Ramos (cell line): ENCODE results near the gene CREB3L2.
"Not testable (repeated sequence)": the region's sequence is repeated elsewhere in the genome, so short reads cannot be mapped to it uniquely, and the experiment has no call there.

Experiments
- in situ Hi-C: fragments of 300-500 bp; cut with MboI; formaldehyde crosslinking; loops from one replicate; pipeline ENCODE4 v1.14.3; 2022; ENCODE audit warnings: low sequenced_read_pairs; ENCODE audit not compliant: unreplicated experiment

Gene CREB3L2

DNA sequence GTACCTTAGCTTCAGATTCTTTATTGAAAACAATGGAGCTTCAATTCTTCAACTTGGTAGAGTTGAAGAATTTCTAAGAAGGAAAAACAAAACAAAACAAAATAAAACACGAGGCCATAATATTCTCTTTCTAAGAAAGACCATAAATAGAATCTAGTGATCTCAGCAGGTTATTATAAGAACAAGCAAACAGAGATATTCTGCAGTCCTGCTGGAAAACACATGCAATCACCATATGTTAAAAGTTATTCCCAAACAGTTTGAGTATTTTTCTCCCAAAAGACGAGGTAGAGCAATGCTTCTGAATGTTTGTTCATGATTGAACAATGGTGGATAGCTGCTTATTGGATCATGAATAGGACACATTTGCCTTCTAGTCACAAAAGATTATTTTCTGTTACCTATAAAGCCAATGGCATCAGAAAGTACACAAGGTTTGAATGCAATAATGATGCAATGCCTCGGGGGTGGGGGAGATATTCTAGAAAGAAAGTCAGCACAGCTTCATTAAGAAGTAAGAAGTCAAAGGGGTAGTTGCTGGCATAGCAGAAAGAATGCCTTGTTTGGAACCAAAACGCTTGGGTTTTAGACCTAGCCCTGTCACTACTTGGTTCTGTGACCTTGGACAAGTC lies 59.3 kb downstream of the CREB3L2 start:
- in situ Hi-C loops = no loop called here

DNA sequence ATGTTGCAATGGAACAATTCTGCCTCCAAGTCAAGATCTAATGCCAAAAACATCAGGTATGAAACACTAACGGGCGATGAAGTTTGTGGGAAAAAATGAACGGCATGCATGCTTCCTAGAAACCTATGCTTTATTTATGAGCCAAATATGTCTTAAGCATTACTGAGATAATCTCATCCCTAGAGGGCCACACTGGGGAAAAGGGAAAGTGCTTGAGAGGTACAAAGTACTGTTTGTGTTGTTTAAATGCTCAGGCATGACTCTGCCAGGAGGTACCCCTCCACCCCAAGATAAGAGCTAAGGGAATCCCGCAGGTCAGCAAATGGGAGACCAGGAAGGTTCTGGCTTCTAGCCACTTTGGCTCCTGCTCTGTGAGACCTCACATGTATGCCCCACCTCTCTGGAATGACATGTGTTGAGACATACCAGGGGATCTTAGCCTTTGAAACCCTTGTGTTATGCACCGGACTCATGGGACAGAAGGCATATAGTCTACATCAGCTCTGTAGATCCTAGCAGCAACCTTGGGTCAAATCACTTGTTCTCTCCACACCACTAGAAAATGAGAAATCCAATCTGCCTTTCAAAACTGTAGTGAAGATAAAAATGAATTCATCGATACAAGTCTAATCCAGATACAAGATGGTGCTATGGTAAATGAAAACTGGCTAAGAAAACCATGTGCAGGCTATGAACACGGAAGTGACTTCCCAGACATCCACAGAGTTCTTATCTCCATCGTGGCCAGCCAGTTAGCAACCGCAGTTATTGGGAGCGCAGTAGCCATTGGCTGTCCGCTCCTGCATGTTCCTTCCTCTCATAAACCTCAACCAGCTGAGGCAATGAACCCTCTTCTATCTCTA lies 61.0 kb downstream of the CREB3L2 start:
- in situ Hi-C loops = no loop called here

DNA sequence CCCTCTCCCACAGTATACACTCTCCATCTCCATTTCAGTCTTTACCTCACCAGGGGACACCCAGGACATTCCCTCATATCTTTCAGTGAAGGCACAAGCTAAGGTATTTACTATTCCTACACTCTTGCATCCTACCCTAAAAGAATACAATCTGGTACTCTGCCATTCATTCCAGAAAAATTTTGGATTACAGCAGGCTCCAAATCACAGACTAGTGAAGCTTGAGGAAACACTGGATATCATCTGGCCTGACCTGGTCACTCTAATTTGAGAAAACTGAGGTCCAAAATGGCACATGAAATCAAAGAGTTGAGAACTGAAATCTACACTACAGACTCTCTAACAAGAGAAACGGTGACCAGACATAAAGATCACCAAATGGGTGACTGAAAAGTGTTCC lies 61.7 kb downstream of the CREB3L2 start:
- in situ Hi-C loops = no loop called here

DNA sequence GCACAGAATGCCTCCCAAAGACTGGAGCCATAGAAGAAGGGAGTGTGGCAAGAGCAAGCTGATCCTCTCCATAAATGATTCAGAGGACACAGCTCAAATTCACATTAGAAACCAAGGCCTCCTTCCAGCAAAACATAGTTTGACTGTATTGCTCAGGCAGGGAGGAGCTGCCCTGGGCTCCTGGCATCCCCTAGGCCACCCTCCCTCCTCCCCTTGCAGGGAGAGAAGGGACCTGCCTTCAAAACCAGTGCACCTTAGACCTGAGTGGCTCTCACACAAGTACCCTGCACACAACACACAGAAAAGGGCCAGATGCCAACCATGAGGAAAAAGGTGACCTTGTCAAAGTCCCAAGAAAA lies 64.7 kb downstream of the CREB3L2 start:
- in situ Hi-C loops = no loop called here

DNA sequence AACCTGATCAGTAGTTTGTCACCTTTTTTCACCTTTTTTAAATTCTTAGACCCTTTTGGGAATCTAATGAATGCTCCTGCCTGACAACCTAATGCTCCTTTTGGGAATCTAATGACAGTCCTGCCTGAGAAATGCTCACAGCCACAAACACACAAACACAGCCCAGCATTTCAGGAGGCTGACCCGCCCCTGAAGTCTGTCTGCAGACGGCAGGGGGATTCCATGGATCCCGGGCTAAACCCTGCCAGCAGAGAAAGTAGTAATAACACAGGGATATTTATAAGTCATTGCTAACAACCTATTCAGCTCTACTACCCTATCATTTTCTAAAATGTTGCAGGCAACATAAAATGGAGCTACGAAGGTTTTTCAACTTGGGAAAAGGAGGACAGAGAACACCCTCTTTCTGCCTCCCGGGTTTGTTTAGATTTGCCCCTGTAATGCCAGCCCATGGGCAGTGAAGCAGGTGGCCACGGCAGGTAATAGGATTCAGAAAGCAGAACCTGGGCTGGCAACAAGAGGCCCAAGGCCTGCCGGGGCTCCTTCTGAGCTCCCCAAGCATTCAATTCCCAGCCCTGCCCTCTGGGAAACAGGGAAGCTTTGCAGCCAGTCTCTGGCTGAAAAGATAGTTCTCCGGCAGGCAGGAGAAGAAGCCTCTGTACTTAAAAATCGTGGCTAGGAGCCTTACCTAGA lies 65.2 kb downstream of the CREB3L2 start:
- in situ Hi-C loops = no loop called here

DNA sequence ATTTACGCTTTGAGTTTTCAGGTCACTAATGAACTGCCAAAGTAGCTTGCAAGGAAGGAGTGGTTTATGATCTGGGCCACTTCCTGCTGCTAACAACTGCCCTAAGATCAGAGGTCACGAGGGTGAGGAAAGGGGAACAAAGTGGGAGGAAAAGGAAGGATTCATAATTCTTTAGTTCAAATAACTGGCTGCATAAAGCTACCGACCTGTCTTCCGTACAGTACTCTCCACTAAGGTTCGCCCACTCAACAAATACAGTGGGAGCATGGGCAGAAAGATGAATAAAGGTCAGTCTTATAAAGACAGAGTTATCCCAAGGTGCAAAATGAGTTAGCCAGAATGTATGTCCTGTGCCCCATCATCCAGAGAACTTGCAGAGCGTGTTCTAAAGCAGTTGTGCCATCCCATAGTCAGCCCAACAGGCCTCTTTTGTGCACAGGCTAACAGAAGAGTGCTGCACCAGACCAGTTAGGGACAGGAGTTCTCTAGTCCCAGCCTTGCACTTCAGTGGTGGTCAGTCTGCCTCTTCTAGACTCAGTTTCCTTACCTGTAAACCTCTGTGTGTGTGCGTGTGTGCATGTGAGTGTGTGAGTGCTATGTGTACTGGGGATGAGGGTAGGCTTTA lies 65.9 kb downstream of the CREB3L2 start:
- in situ Hi-C loops = no loop called here

DNA sequence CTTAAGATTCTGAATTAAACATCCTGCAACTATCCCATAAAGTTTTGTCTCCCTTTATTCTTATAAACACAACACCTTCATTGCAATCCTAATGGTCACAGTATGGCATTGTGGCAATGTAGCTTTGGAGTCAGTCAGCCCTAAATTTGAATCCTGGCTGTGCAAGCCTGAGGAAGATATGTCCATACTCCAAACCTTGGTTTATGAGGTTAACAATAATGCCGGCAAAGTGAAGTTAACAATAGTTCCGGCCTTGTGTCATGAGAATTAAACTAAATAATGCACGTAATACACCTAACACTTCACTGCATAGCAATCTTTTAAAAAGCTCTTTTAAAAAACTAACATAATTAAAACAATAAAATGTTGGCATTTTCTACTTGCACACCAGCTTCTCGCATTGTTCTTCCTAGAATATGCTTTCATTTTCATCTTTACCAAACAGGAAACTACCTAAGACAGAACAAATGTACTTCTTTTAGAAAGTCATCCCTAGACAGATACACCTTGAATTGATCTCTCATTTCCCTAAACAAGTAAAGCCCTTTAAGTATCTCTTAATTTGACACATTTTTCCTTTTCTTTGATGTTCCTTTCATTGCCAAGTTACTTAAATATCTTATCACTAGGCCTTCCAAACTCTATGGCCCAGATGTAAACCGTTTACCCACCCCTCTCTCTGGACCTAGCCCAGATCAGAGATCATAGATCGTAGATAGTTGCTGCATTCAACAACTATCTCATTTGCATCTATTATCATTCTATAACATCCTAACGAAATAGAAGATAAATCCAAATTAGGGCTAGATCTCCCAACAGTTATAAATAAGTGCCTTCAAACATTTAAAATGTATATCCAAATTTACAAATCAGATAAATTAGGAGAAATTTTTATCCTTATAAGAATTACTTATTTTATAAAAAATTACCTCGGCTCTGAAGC lies 66.7 kb downstream of the CREB3L2 start:
- in situ Hi-C loops = no loop called here

DNA sequence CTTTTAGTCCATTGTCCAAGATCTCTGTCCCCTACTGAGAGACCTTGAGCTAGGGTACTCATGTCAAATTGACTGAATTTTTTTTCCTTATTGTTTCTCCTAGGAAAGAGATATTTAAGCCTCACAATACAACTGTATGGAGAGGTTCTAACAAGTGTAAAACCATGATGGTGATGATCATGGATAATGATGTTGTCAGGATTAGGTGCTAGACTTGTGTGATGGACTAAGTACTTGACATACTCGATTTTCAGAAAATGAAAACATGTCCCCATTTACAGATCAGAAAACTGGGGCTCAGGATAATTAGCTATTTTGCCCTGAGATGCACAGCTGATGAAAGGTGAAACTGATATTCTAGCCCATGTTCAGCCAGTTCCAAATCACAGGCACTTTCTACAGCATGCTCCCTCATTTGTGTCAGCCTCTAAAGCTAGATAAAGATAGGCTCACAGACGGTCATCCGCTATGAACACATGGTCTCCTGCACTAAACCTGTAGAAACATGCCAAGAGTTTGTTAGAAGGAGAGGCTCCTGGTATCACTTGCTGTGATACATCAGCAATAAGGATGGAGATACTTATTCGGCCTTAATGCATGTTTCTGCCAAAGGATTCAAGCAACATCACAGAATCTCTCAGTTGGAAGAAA lies 67.6 kb downstream of the CREB3L2 start:
- in situ Hi-C loops = no loop called here

DNA sequence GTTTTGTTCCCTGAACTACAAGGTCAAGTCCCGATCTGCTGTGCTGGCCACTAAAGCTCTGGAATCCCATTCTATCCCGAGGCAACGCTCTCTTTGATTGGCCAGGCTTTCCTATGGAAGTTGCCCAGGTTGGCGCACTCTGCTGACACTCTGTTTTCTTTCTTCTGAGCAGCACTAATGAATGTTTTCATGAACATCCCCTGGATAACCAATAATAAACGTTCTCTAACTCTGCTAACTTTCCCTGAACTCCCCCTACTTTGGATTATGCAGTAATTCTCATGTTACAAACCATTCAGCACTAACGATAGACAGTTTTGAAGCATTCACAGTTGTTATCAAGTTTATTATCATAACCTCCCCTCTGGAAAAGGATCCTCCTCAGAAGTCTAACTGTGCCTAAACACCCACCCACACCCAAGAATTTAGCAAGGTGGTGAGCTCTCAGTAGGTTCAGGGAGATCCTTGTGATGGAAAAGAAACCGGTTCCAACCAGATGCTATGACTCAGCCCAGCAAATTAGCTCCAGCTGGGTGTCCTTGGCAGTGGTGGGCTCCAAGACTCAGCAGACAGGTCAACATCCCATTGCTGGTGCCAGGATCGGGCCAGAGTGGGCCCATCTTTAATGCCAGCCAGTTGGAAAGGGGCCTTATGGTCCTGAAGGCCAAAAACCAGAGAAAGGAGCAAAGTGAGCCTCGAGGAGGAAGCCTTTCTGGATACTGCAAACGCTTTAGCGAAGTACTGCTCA lies 68.4 kb downstream of the CREB3L2 start:
- in situ Hi-C loops = no loop called here

DNA sequence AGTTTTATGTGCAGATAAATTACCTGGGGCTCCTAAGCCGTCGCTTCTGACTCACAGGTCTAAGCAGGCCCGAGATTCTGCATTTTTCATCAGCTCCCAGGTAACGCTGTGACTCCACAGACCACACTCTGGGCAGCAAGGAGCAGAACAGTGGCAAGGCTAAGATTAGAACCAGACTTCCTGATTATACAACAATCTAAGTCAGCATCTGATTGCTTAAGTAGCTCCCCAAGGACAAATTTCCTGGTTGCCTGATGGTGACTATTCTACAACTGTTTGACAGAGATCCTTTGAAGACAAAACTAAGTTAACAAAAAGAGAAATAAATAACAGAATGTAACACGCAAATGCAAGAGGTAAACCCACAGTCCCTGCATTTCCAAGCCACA lies 69.0 kb downstream of the CREB3L2 start:
- in situ Hi-C loops = no loop called here

DNA sequence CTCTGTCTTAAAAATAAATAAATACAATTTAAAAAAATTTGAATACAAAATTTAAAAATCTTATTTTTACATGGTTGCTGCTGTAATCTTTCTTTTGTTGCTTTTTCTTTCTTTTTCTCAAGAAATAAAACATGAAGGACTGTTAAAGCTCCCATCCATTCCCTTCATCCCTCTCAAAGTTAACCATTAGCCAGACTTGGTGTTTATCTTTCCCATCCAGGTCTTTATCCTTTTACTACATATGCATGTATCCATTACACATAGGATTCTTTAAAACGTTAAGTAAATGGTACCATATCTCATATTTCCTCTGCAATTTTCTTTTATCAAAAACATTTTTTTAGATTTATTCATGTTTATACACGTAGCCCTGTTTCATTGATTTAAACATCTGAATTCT lies 70.1 kb downstream of the CREB3L2 start:
- in situ Hi-C loops = no loop called here

DNA sequence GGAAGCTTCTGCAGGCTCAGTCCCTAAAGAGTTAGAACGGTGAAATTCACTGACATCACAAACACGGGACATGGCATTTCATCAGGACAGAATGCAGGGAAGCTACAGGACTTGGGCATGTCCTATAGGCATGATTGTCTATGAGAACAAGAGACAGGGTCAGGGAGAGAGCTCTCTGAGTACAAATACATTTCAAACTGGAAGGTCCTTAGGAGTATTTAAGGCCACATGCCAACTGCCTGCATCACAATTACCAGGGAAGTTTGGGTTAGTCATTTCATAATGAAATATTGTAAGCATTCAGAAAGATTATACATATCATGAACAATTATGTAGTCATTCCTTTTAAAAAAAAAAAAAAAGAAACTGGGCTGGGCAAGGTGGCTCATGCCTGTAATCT lies 71.3 kb downstream of the CREB3L2 start:
- in situ Hi-C loops = no loop called here

DNA sequence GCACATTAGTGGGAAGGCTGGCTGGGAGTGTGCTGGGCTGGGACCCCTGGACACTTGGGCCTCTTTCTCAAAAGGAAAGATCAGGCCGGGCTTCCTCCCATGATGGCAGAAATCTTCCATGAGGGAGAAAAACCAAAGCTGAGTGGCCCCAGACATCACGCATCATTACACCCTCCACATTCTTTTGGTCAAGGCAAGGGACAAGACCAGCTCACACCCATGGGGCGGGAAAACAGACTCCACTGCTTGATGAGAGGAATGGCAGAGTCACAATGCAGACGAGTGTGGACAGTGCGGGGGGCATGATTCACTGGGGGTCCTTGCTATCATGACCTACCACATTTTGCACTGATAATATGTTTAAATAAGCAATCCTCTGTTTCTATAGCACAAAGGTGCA lies 73.3 kb downstream of the CREB3L2 start:
- in situ Hi-C loops = no loop called here

DNA sequence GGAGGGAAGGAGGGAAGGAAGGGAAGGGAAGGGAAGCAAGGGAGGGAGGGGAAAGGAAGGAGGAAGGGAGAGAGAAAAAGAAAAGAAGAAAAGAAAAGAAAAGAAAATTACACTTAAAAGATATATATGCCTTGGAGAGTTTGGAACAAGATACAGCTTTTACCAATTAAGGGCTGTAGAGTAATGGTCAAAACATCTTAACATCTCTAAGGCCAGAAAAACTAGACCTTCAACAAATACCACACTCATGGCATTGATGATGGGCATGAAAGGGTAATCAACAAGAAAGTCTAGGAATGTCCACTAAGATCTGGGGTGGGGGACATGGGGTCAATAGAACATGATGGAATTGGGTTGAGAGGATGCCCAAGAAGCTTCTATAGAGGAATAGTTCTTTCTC lies 74.5 kb downstream of the CREB3L2 start:
- in situ Hi-C loops = no loop called here

DNA sequence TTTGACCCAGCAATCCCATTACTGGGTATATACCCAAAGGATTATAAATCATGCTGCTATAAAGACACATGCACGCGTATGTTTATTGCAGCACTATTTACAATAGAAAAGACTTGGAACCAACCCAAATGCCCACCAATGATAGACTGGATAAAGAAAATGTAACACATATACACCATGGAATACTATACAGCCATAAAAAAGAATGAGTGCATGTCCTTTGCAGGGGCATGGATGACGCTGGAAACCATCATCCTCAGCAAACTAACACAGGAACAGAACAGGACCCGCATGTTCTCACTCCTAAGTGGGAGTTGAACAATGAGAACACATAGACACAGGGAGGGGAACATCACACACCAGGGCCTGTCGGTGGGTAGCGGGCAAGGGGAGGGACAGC lies 75.7 kb downstream of the CREB3L2 start:
- in situ Hi-C loops = not testable (repeated sequence)

DNA sequence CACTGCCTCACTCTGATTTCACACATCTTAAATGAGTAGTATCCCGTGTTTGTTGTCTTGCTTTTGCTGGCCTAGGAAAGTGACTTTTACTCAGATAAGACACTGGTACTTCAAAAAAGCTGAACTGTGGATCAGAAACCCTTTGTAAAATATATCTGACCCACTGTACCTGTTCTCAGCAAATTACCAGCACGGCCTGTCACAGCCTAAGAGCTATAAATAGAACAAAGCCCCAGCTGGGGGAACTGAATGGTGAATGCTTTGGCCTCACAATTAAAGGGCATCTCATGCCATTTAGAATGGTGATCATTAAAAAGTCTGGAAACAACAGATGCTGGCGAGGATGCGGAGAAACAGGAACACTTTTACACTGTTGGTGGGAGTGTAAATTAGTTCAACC lies 76.1 kb downstream of the CREB3L2 start:
- in situ Hi-C loops = no loop called here

DNA sequence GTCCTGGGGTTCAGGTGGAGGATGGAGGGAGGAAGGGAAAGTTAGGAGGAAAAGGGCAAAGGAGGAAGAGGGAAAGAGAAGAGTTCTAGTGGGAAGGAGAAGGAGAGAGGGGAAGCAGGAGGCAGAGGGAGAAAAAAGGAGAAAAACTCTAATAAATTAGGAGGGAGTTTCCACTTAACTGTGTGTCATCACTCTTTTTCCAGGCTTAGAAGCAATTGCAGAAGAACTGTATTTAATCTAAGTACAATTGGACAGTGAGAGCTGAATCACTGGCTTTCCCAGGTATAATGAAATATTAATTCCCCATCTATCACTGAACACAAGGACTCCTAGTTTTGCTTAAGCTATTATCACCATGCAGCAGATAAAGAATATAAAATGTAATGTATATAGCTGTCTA lies 76.8 kb downstream of the CREB3L2 start:
- in situ Hi-C loops = no loop called here

DNA sequence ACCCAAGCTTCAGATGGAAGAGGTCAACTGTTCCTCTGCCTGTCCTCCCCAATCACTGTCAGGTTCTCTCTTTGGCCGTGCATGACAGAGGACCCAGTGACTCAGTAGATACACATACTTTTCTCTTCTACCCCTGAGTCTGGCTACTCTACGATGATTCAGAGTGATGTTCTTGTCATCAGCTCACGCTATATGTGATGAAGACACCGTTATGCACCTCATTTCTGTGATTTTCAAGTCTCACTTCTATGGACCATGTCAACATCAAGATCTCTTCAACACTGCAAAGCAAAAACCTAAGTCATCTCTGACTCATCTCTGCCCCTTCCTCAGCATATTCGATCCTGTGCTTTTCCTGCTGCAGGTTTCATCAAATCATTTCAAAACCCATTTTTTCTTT lies 78.5 kb downstream of the CREB3L2 start:
- in situ Hi-C loops = loop anchor here (25.0 kb wide), 1 partner anchor 814 kb away; no protein-coding TSS in a partner anchor
